AG08396 (cell line): ENCODE measurements around the gene ALDOC.
"Not testable (repeated sequence)": the region's sequence is repeated elsewhere in the genome, so short reads cannot be mapped to it uniquely, and the experiment has no call there.

ENCODE experiments used
- DNase-seq: peaks from one replicate; pipeline ENCODE4 v3.0.0; 2012; ENCODE audit warnings: low spot score, mixed read lengths

Gene ALDOC

GRCh38 chr17:28582513-28582912, 5.8 kb upstream of the ALDOC start:
- DNase-seq = no peak

- no peak for DNase-seq
These were observed 4.3 kb upstream of the ALDOC start for GRCh38 chr17:28580959-28581358.

- DNase-seq = no peak
These were observed 2.8 kb upstream of the ALDOC start for GRCh38 chr17:28579526-28579925.

GRCh38 chr17:28578246-28579195, 1.8 kb upstream of the ALDOC start:
- DNase-seq = no peak

GRCh38 chr17:28577466-28577824, 750 bp upstream of the ALDOC start:
- no peak for DNase-seq

- DNase-seq = not testable (repeated sequence)
These were observed 679 bp downstream of the ALDOC start for GRCh38 chr17:28576016-28576415.

GRCh38 chr17:28575126-28575795, 1.4 kb downstream of the ALDOC start:
- DNase-seq = no peak

- no peak for DNase-seq
These were observed 2.2 kb downstream of the ALDOC start for GRCh38 chr17:28574526-28574925.

- no peak for DNase-seq
These were observed 2.7 kb downstream of the ALDOC start for GRCh38 chr17:28573966-28574480.

- DNase-seq = no peak
These were observed 3.2 kb downstream of the ALDOC start for GRCh38 chr17:28573521-28573920.

GRCh38 chr17:28573040-28573380, 3.7 kb downstream of the ALDOC start:
- no peak for DNase-seq

GRCh38 chr17:28572259-28573039, 4.2 kb downstream of the ALDOC start:
- no peak for DNase-seq

- DNase-seq = peak; percentile 97
These were observed 5.2 kb downstream of the ALDOC start, which contains the start of gene PIGS for GRCh38 chr17:28571361-28572122. Gene PIGS (minus strand): TSS chr17:28571524. CDS start chr17:28571496, 28 bp downstream.

- peak; percentile 32 for DNase-seq
These were observed 5.9 kb downstream of the ALDOC start for GRCh38 chr17:28570716-28571360.

- no peak for DNase-seq
These were observed 7.2 kb downstream of the ALDOC start for GRCh38 chr17:28569446-28569845.

- DNase-seq = no peak
These were observed 9.1 kb downstream of the ALDOC start for GRCh38 chr17:28567604-28568003.

GRCh38 chr17:28563475-28563874, 13.2 kb downstream of the ALDOC start:
- peak; percentile 75 for DNase-seq

GRCh38 chr17:28555022-28555421, 21.7 kb downstream of the ALDOC start:
- no peak for DNase-seq

GRCh38 chr17:28554565-28554964, 22.1 kb downstream of the ALDOC start:
- DNase-seq = no peak

GRCh38 chr17:28553000-28553505, 23.6 kb downstream of the ALDOC start:
- no peak for DNase-seq
